Measurements from ENCODE around the gene OXTR.

GRCh38 chr3:8817486-8817885 is 48.1 kb upstream of the OXTR start:
- no peak for TF ChIP-seq POLR2A (IDR thresholded peaks at IDR 0.05)
- no peak for TF ChIP-seq CTCF (IDR thresholded peaks at IDR 0.05 in 4 of 5, conservative IDR thresholded peaks at IDR 0.05 in 1 of 5)

Data from gastrocnemius medialis (tissue), 4 donors.